CD4-positive, CD25-positive, alpha-beta regulatory T cell (primary cell): ENCODE measurements around the gene DBNDD1. TPM values are rescaled to one million over a fixed set of nuclear protein-coding genes. Genes with fewer than 3 reads are reported as not detected.

Experiments
- polyA plus RNA-seq, 4 donors: library from polyadenylated mRNA; unstranded; fragments of 300-500 nt; fragmentation: Illumina TruSeq; gene quantifications; one replicate each; pipeline ENCODE4 v1.2.3, GENCODE V29; 2021
- total RNA-seq: library from RNA; stranded (reverse); gene quantifications from one replicate; pipeline ENCODE4 v1.2.3, GENCODE V29; 2022

DBNDD1 gene
- total and polyA plus RNA-seq, 5 donors from 2014 or later = 1.1 to 7.8 (median 4.3) TPM

Other genes starting within 250 kb of the DBNDD1 start
- gene FANCA, start 202.8 kb downstream of the DBNDD1 start, total RNA-seq = 25.4 TPM
- gene FANCA, start 202.8 kb downstream of the DBNDD1 start, polyA plus RNA-seq = 10 to 100 TPM in 3 of 4 donors, 1 to 10 TPM in 1; 8.9 to 14.7 (median 12.9) TPM
- 0.35 TPM for gene SPIRE2, start 191.0 kb downstream of the DBNDD1 start, total RNA-seq
- not detected for gene SPIRE2, start 191.0 kb downstream of the DBNDD1 start, polyA plus RNA-seq
- 431 TPM for gene TCF25, start 145.9 kb downstream of the DBNDD1 start, total RNA-seq
- 10 to 100 TPM; 75.2 to 99.3 (median 78.3) TPM for gene TCF25, start 145.9 kb downstream of the DBNDD1 start, polyA plus RNA-seq
- 14.9 TPM for gene MC1R, start 100.6 kb downstream of the DBNDD1 start, total RNA-seq
- under 1 TPM in 3 of 4 donors, not detected in 1; 0.08 to 0.38 (median 0.18) TPM for gene MC1R, start 100.6 kb downstream of the DBNDD1 start, polyA plus RNA-seq
- gene TUBB3, start 96.1 kb downstream of the DBNDD1 start, total RNA-seq = 1.8 TPM
- under 1 TPM in 1 of 4 donors, not detected in 3; 0.22 TPM for gene TUBB3, start 96.1 kb downstream of the DBNDD1 start, polyA plus RNA-seq
- gene DEF8, start 70.7 kb downstream of the DBNDD1 start, total RNA-seq = 28.9 TPM
- gene DEF8, start 70.7 kb downstream of the DBNDD1 start, polyA plus RNA-seq = 10 to 100 TPM; 22.7 to 51.6 (median 28.2) TPM
- not detected for gene PRDM7, start 57.9 kb upstream of the DBNDD1 start, total RNA-seq
- gene PRDM7, start 57.9 kb upstream of the DBNDD1 start, polyA plus RNA-seq = not detected